A172 (cell line): Measurements from ENCODE around the gene INAFM1. TPM values are rescaled to one million over a fixed set of nuclear protein-coding genes. Genes with fewer than 3 reads are reported as not detected.
"Not testable (repeated sequence)": the region's sequence is repeated elsewhere in the genome, so short reads cannot be mapped to it uniquely, and the experiment has no call there.

Source experiments
- DNase-seq: peaks from one replicate; pipeline ENCODE4 v3.0.0-alpha.2; 2015; ENCODE audit warnings: low spot score
- total RNA-seq: library from RNA; depleted of rRNA; stranded (reverse); fragments of >200 nt; shearing (Covaris generic); gene quantifications from 2 replicates; pipeline ENCODE4 v1.2.3, GENCODE V29; 2014

The INAFM1 gene
- total RNA-seq, 1 experiment from 2014 or later: 0.41 TPM

- DNase-seq: no peak
Observed at GRCh38 chr19:47268028-47268427, 6.7 kb upstream of the INAFM1 start.

- DNase-seq: no peak
Observed at GRCh38 chr19:47269596-47269995, 5.1 kb upstream of the INAFM1 start.

- DNase-seq: no peak
Observed at GRCh38 chr19:47270408-47270807, 4.3 kb upstream of the INAFM1 start.

GRCh38 chr19:47271949-47272348, 2.7 kb upstream of the INAFM1 start:
- no peak for DNase-seq

- DNase-seq: peak; percentile 25
Observed at GRCh38 chr19:47272448-47273312, 2.0 kb upstream of the INAFM1 start.

- DNase-seq: peak; percentile 65
Observed at GRCh38 chr19:47273313-47274070, 1.2 kb upstream of the INAFM1 start.

GRCh38 chr19:47274891-47275761, 441 bp downstream of the INAFM1 start:
- DNase-seq: no peak

GRCh38 chr19:47275791-47276461, 1.2 kb downstream of the INAFM1 start:
- no peak for DNase-seq

- DNase-seq: not testable (repeated sequence)
Observed at GRCh38 chr19:47276513-47276912, 1.8 kb downstream of the INAFM1 start.

- no peak for DNase-seq
Observed at GRCh38 chr19:47280183-47280797, 5.6 kb downstream of the INAFM1 start.

- DNase-seq: no peak
Observed at GRCh38 chr19:47283405-47284059, 8.8 kb downstream of the INAFM1 start.

GRCh38 chr19:47284324-47284899, 9.7 kb downstream of the INAFM1 start:
- DNase-seq: peak; percentile 34

GRCh38 chr19:47296036-47296435, 21.4 kb downstream of the INAFM1 start:
- DNase-seq: peak; percentile 60

GRCh38 chr19:47300867-47301266, 26.2 kb downstream of the INAFM1 start:
- not testable (repeated sequence) for DNase-seq

- no peak for DNase-seq
Observed at GRCh38 chr19:47302249-47302648, 27.6 kb downstream of the INAFM1 start.

- no peak for DNase-seq
Observed at GRCh38 chr19:47303966-47304365, 29.3 kb downstream of the INAFM1 start.

GRCh38 chr19:47305309-47305751, 30.6 kb downstream of the INAFM1 start:
- DNase-seq: peak; percentile 45

GRCh38 chr19:47306303-47306702, 31.6 kb downstream of the INAFM1 start:
- no peak for DNase-seq

GRCh38 chr19:47309038-47309437, 34.4 kb downstream of the INAFM1 start:
- no peak for DNase-seq

- no peak for DNase-seq
Observed at GRCh38 chr19:47309608-47310007, 34.9 kb downstream of the INAFM1 start, which contains the start of gene C5AR1. Gene C5AR1 (plus strand): TSS chr19:47309861. CDS start chr19:47309896, 35 bp downstream.
